ENCODE measurements around the gene FMO1.
"Not testable (repeated sequence)": the region's sequence is repeated elsewhere in the genome, so short reads cannot be mapped to it uniquely, and the experiment has no call there.

- not testable (repeated sequence) for TF ChIP-seq CTCF (conservative IDR thresholded peaks at IDR 0.05; ENCODE audit: low read length); EZH2phosphoT487 (IDR thresholded peaks at IDR 0.05; ENCODE audit: borderline replicate concordance, low read depth, low read length)
Measured at GRCh38 chr1:171236231-171236630, 12.1 kb upstream of the FMO1 start.
